Stomach smooth muscle (tissue), 2 donors: ENCODE data around the gene EPN3.

Source experiments
- H3K27ac ChIP-seq: one replicate; pipeline ENCODE4 v1.7.0; 2013; ENCODE audit warnings: mild to moderate bottlenecking, low read length, inconsistent platforms
- H3K27me3 ChIP-seq, 2 donors: one replicate each; pipeline ENCODE4 v1.7.0; 2013; ENCODE audit warnings: low read length in 2 of 2; ENCODE audit not compliant: insufficient read depth in 2 of 2, control insufficient read depth in 1 of 2
- H3K36me3 ChIP-seq, 2 donors: one replicate each; pipeline ENCODE4 v1.7.0; 2013; ENCODE audit warnings: low read length in 2 of 2; ENCODE audit not compliant: control insufficient read depth in 2 of 2, insufficient read depth in 2 of 2
- H3K4me1 ChIP-seq: one replicate; pipeline ENCODE4 v1.7.0; 2013; ENCODE audit warnings: low read length; ENCODE audit not compliant: control insufficient read depth, insufficient read depth
- H3K4me3 ChIP-seq, 2 donors: one replicate each; pipeline ENCODE4 v1.7.0; 2013; ENCODE audit warnings: low read length in 2 of 2
- H3K9ac ChIP-seq, 2 donors: one replicate each; pipeline ENCODE4 v1.7.0; 2013; ENCODE audit warnings: low read length in 2 of 2, mild to moderate bottlenecking in 1 of 2
- H3K9me3 ChIP-seq, 2 donors: one replicate each; pipeline ENCODE4 v1.7.0; 2013; ENCODE audit warnings: low read length in 2 of 2; ENCODE audit not compliant: control insufficient read depth in 2 of 2
- donor health status: healthy.
- donor health status: Pancreatic carcinoma.

The EPN3 gene

GRCh38 chr17:50513495-50513894 is 19.0 kb upstream of the EPN3 start:
- Histone ChIP-seq H3K36me3 (no peaks in the 10 kb centered on the region), H3K4me1 (no peaks in the 10 kb centered on the region), H3K27ac (no peak overlapping the region), H3K4me3 (no peak overlapping the region), H3K27me3 (no peaks in the 10 kb centered on the region), H3K9ac (no peak overlapping the region), H3K9me3 (no peaks in the 10 kb centered on the region)

GRCh38 chr17:50514388-50514787 is 18.1 kb upstream of the EPN3 start:
- Histone ChIP-seq H3K27me3 (no peaks in the 10 kb centered on the region), H3K4me1 (no peaks in the 10 kb centered on the region), H3K9ac (no peak overlapping the region), H3K36me3 (no peaks in the 10 kb centered on the region), H3K4me3 (no peak overlapping the region), H3K9me3 (no peaks in the 10 kb centered on the region), H3K27ac (no peak overlapping the region)

- H3K9me3 ChIP-seq, result no peaks in the 10 kb centered on the region
- H3K27me3 ChIP-seq, result no peaks in the 10 kb centered on the region
- no peak overlapping the region for H3K27ac ChIP-seq
- no peaks in the 10 kb centered on the region for H3K4me1 ChIP-seq
- no peaks in the 10 kb centered on the region for H3K36me3 ChIP-seq
- H3K4me3 ChIP-seq, result no peak overlapping the region
- no peak overlapping the region for H3K9ac ChIP-seq
Observed at GRCh38 chr17:50514936-50515702, 17.4 kb upstream of the EPN3 start.

GRCh38 chr17:50517011-50517410 is 15.5 kb upstream of the EPN3 start:
- Histone ChIP-seq H3K36me3 (no peaks in the 10 kb centered on the region), H3K4me3 (no peak overlapping the region), H3K27ac (no peak overlapping the region), H3K9ac (no peak overlapping the region), H3K4me1 (no peaks in the 10 kb centered on the region), H3K9me3 (no peaks in the 10 kb centered on the region), H3K27me3 (no peaks in the 10 kb centered on the region)

- no peak overlapping the region for H3K9ac ChIP-seq
- no peak overlapping the region for H3K27ac ChIP-seq
- no peaks in the 10 kb centered on the region for H3K4me1 ChIP-seq
- no peaks in the 10 kb centered on the region for H3K9me3 ChIP-seq
- no peaks in the 10 kb centered on the region for H3K27me3 ChIP-seq
- H3K4me3 ChIP-seq, result no peak overlapping the region
- H3K36me3 ChIP-seq, result no peaks in the 10 kb centered on the region
Observed at GRCh38 chr17:50517504-50518383, 14.8 kb upstream of the EPN3 start.

- no peak overlapping the region for H3K9ac ChIP-seq
- H3K36me3 ChIP-seq, result no peaks in the 10 kb centered on the region
- H3K27me3 ChIP-seq, result no peaks in the 10 kb centered on the region
- no peaks in the 10 kb centered on the region for H3K4me1 ChIP-seq
- H3K4me3 ChIP-seq, result no peak overlapping the region
- H3K27ac ChIP-seq, result no peak overlapping the region
- no peaks in the 10 kb centered on the region for H3K9me3 ChIP-seq
Observed at GRCh38 chr17:50518384-50519023, 14.0 kb upstream of the EPN3 start.

- Histone ChIP-seq H3K4me3 (no peak overlapping the region), H3K4me1 (no peaks in the 10 kb centered on the region), H3K9me3 (no peaks in the 10 kb centered on the region), H3K9ac (no peak overlapping the region), H3K36me3 (no peaks in the 10 kb centered on the region), H3K27me3 (no peaks in the 10 kb centered on the region), H3K27ac (no peak overlapping the region)
Observed at GRCh38 chr17:50519141-50519834, 13.2 kb upstream of the EPN3 start.

GRCh38 chr17:50520483-50520882 is 12.1 kb upstream of the EPN3 start:
- no peaks in the 10 kb centered on the region for H3K36me3 ChIP-seq
- H3K4me1 ChIP-seq, result no peaks in the 10 kb centered on the region
- H3K27me3 ChIP-seq, result no peaks in the 10 kb centered on the region
- H3K27ac ChIP-seq, result no peak overlapping the region
- no peaks in the 10 kb centered on the region for H3K9me3 ChIP-seq
- H3K4me3 ChIP-seq, result no peak overlapping the region
- no peak overlapping the region for H3K9ac ChIP-seq

GRCh38 chr17:50521514-50521913 is 11.0 kb upstream of the EPN3 start:
- Histone ChIP-seq H3K27me3 (no peaks in the 10 kb centered on the region), H3K4me1 (no peaks in the 10 kb centered on the region), H3K9ac (no peak overlapping the region), H3K36me3 (no peaks in the 10 kb centered on the region), H3K27ac (no peak overlapping the region), H3K4me3 (no peak overlapping the region), H3K9me3 (no peaks in the 10 kb centered on the region)

- H3K27me3 ChIP-seq, result no peaks in the 10 kb centered on the region
- no peak overlapping the region for H3K4me3 ChIP-seq
- no peak overlapping the region for H3K27ac ChIP-seq
- no peaks in the 10 kb centered on the region for H3K36me3 ChIP-seq
- H3K9ac ChIP-seq, result no peak overlapping the region
- no peaks in the 10 kb centered on the region for H3K4me1 ChIP-seq
- H3K9me3 ChIP-seq, result no peaks in the 10 kb centered on the region
Observed at GRCh38 chr17:50522766-50523165, 9.8 kb upstream of the EPN3 start.
